Transverse colon (tissue), 3 donors: ENCODE results near the gene ATP13A1.

Experiments used
- EP300 ChIP-seq: sonication (generic); formaldehyde crosslinking; IDR thresholded peaks from one replicate; pipeline ENCODE4 v1.6.1; 2017; ENCODE audit warnings: antibody characterized with exemption, low read depth
- TF ChIP-seq, protein P1 (sequence below), 5 experiments: fragments of 200-600 bp in 3 of 5; fragments of 450-650 bp in 2 of 5; sonication (generic) in 3 of 5; IDR thresholded peaks; 1 replicate in 2 of 5; 2 replicates in 3 of 5; pipeline ENCODE4 v1.5.1; 2016 to 2017; ENCODE audit warnings: antibody characterized with exemption in 5 of 5, inconsistent platforms in 3 of 5, mild to moderate bottlenecking in 2 of 5, moderate library complexity in 1 of 5

GRCh38 chr19:19645233-19645870 lies 18.1 kb downstream of the ATP13A1 start:
- TF ChIP-seq EP300 = no peak
- TF ChIP-seq, protein P1, sequence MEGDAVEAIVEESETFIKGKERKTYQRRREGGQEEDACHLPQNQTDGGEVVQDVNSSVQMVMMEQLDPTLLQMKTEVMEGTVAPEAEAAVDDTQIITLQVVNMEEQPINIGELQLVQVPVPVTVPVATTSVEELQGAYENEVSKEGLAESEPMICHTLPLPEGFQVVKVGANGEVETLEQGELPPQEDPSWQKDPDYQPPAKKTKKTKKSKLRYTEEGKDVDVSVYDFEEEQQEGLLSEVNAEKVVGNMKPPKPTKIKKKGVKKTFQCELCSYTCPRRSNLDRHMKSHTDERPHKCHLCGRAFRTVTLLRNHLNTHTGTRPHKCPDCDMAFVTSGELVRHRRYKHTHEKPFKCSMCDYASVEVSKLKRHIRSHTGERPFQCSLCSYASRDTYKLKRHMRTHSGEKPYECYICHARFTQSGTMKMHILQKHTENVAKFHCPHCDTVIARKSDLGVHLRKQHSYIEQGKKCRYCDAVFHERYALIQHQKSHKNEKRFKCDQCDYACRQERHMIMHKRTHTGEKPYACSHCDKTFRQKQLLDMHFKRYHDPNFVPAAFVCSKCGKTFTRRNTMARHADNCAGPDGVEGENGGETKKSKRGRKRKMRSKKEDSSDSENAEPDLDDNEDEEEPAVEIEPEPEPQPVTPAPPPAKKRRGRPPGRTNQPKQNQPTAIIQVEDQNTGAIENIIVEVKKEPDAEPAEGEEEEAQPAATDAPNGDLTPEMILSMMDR (IDR thresholded peaks at IDR 0.05) = no peak
